Gastroesophageal sphincter (tissue), 4 donors: ENCODE data around the gene NAGLU. TPM values are rescaled to one million over a fixed set of nuclear protein-coding genes. Genes with fewer than 3 reads are reported as not detected.

Experiments
- ATAC-seq: fragments of 150-250 bp; one replicate; pipeline ENCODE4 v1.9.1; 2016; ENCODE audit warnings: mild to moderate bottlenecking, moderate library complexity
- H3K27ac ChIP-seq, 4 donors: fragments of 200-600 bp; sonication (generic) in 3 of 4; 1 replicate in 3 of 4; 2 replicates in 1 of 4; pipeline ENCODE4 v1.5.1; 2016 to 2019
- H3K27me3 ChIP-seq: fragments of 200-600 bp; sonication (generic); one replicate; pipeline ENCODE4 v1.5.1; 2019
- H3K36me3 ChIP-seq, 2 donors: fragments of 200-600 bp; sonication (generic); one replicate each; pipeline ENCODE4 v1.5.1; 2019; ENCODE audit warnings: control low read depth in 1 of 2
- H3K4me1 ChIP-seq, 3 donors: fragments of 200-600 bp; sonication (generic); 1 replicate in 2 of 3; 2 replicates in 1 of 3; pipeline ENCODE4 v1.5.1; 2016 to 2019; ENCODE audit warnings: control low read depth in 2 of 3
- H3K4me3 ChIP-seq, 2 donors: fragments of 200-600 bp; sonication (generic); one replicate each; pipeline ENCODE4 v1.5.1; 2019; ENCODE audit warnings: mild to moderate bottlenecking in 1 of 2, moderate library complexity in 1 of 2
- H3K9me3 ChIP-seq, 3 donors: fragments of 200-600 bp; sonication (generic); one replicate each; pipeline ENCODE4 v1.5.1; 2017 to 2019; ENCODE audit warnings: control low read depth in 2 of 3
- CTCF ChIP-seq, 4 experiments: fragments of 200-600 bp in 2 of 4; fragments of 450-650 bp in 2 of 4; sonication (generic) in 1 of 4; IDR thresholded peaks; one replicate each; pipeline ENCODE4 v1.5.1; 2017 to 2019; ENCODE audit warnings: antibody characterized with exemption in 4 of 4, mild to moderate bottlenecking in 2 of 4, moderate library complexity in 2 of 4
- EP300 ChIP-seq: sonication (generic); formaldehyde crosslinking; IDR thresholded peaks from one replicate; pipeline ENCODE4 v1.6.1; 2017; ENCODE audit warnings: antibody characterized with exemption, mild to moderate bottlenecking
- POLR2A ChIP-seq, 2 donors: fragments of 450-650 bp; IDR thresholded peaks; one replicate each; pipeline ENCODE4 v1.6.1; 2017; ENCODE audit warnings: antibody characterized with exemption in 2 of 2, mild to moderate bottlenecking in 2 of 2, moderate library complexity in 1 of 2
- POLR2AphosphoS5 ChIP-seq: sonication (generic); formaldehyde crosslinking; IDR thresholded peaks from one replicate; pipeline ENCODE4 v1.6.1; 2017; ENCODE audit warnings: antibody characterized with exemption
- WGBS, 2 donors: methylation state at CpG; one replicate each; pipeline ENCODE4 v1.1.5; 2018; ENCODE audit warnings: low coverage in 1 of 2; 5-methylcytosine and 5-hydroxymethylcytosine counted together
- total RNA-seq, 4 donors: library from RNA; depleted of rRNA; stranded (reverse); fragments of >200 nt; gene quantifications; one replicate each; pipeline ENCODE4 v1.1.0, GENCODE V29; 2016

NAGLU gene
- 10 to 100 TPM; 31.9 to 46.9 (median 35.7) TPM for total RNA-seq

- Histone ChIP-seq H3K27me3 (no peaks in the 10 kb centered on the region), H3K4me3 (peak within 1 kb of the TSS; percentile 29 to 83), H3K27ac (peak within 1 kb of the TSS; percentile 82 to 99 (median 95)), H3K4me1 (peaks cover 0 to 49% (median 13%) of the 10 kb centered on the region in 3 donors), H3K9me3 (no peaks in the 10 kb centered on the region), H3K36me3 (peaks cover 0 to 30% of the 10 kb centered on the region in 2 donors)
- peak; percentile 95 for ATAC-seq
- no CpG with 5 or more reads among the region's 40 CpGs for WGBS, 2 donors
- TF ChIP-seq POLR2AphosphoS5 (peak; percentile 84), POLR2A (IDR thresholded peaks at IDR 0.05) (peak in 1 of 2 donors; percentile 56), CTCF (IDR thresholded peaks at IDR 0.05) (peak in 1 of 4 experiments; percentile 2), EP300 (no peak)
Observed at GRCh38 chr17:42536048-42536371, at the start of gene NAGLU. Gene NAGLU, plus strand, starts transcription at chr17:42536241. Its CDS starts 32 bp downstream, at chr17:42536273.

DNA sequence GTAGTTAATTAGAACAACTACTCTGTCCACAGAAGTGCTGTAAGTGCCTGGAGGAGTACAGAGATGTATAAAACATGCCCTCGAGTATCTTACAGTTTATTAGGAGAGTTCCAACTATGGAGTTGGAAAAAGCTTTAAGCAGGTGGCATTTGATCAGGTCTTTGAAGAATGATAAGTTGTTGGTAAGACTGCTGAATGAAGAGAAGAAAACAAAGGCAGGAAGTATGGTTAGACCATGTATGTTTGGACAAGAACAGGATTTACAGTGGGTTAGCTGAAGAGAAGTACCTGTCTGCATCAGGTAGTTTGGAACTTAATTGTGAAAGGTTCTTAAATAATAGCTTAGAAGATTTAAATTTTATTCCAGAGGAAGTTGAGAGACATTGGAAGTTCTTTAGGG lies 48.0 kb upstream of the NAGLU start:
- H3K27me3 ChIP-seq = no peaks in the 10 kb centered on the region
- peaks cover 3 to 100% of the 10 kb centered on the region in 2 donors for H3K36me3 ChIP-seq
- no peak overlapping the region for H3K4me3 ChIP-seq
- ATAC-seq = no peak
- TF ChIP-seq EP300 (no peak), CTCF (IDR thresholded peaks at IDR 0.05) (no peak), POLR2A (IDR thresholded peaks at IDR 0.05) (no peak), POLR2AphosphoS5 (no peak)
- no peak overlapping the region for H3K27ac ChIP-seq
- WGBS, 2 donors = 100% methylated on average over 1 of the region's 1 CpG; no CpG with 5 or more reads in 1 of the 2 donors
- peaks cover 0 to 15% (median 0%) of the 10 kb centered on the region in 3 donors for H3K4me1 ChIP-seq
- H3K9me3 ChIP-seq = no peaks in the 10 kb centered on the region

- Histone ChIP-seq H3K9me3 (no peaks in the 10 kb centered on the region), H3K36me3 (peaks cover 3 to 100% of the 10 kb centered on the region in 2 donors), H3K27me3 (no peaks in the 10 kb centered on the region), H3K4me1 (no peaks in the 10 kb centered on the region), H3K27ac (no peak overlapping the region), H3K4me3 (no peak overlapping the region)
- no peak for TF ChIP-seq EP300
- no peak for TF ChIP-seq CTCF (IDR thresholded peaks at IDR 0.05)
- no peak for TF ChIP-seq POLR2A (IDR thresholded peaks at IDR 0.05)
- no peak for TF ChIP-seq POLR2AphosphoS5
- no peak for ATAC-seq
- 70 to 94% methylated on average over 2 to 3 of the region's 3 CpGs for WGBS, 2 donors
Observed at GRCh38 chr17:42493319-42493718, 42.7 kb upstream of the NAGLU start.

DNA sequence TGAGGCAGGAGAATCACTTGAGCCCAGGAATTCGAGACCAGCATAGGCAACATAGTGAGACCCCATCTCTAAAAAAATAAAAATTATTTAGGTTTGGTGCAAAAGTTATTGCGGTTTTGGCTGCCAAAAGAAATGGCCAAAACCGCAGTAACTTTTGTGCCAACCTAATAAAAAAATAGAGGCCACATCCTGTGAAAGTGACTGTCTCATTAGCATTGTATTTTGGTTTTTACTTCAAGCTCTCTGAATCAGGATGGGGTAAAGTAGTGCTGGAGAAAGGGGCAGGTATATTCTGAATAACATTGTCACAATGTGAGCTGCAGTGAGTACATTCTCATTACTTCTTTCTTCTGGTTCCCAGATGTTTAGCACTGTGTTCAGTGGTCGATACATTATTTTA lies 41.4 kb upstream of the NAGLU start:
- no peaks in the 10 kb centered on the region for H3K27me3 ChIP-seq
- no peak for ATAC-seq
- no peak overlapping the region for H3K27ac ChIP-seq
- TF ChIP-seq CTCF (IDR thresholded peaks at IDR 0.05) (no peak), POLR2AphosphoS5 (no peak), EP300 (no peak), POLR2A (IDR thresholded peaks at IDR 0.05) (no peak)
- no peak overlapping the region for H3K4me3 ChIP-seq
- H3K36me3 ChIP-seq = peaks cover 3 to 100% of the 10 kb centered on the region in 2 donors
- H3K9me3 ChIP-seq = no peaks in the 10 kb centered on the region
- no peaks in the 10 kb centered on the region for H3K4me1 ChIP-seq
- WGBS, 2 donors = 59 to 83% methylated on average over 2 to 4 of the region's 4 CpGs

DNA sequence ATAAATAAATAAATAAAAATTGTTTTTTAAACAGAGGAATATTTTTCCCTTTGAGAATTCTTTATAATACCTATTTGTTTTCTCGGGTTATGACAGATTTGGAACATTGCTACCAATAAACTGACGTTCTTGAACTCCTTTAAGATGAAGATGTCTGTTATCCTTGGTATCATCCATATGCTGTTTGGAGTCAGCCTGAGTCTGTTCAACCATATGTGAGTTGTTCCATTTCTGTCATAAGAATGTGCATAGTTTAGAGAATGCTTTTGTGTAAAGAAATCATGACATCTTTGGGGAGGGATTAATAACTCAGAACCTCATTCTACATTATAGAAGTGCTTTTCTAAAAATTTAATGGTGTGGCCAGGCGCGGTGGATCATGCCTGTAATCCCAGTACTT lies 37.2 kb upstream of the NAGLU start:
- Histone ChIP-seq H3K9me3 (no peaks in the 10 kb centered on the region), H3K27me3 (no peaks in the 10 kb centered on the region), H3K4me3 (no peak overlapping the region), H3K36me3 (peaks cover 0 to 100% of the 10 kb centered on the region in 2 donors), H3K27ac (no peak overlapping the region), H3K4me1 (no peaks in the 10 kb centered on the region)
- 58 to 88% methylated on average over 1 to 3 of the region's 4 CpGs for WGBS, 2 donors
- no peak for TF ChIP-seq POLR2AphosphoS5
- no peak for TF ChIP-seq CTCF (IDR thresholded peaks at IDR 0.05)
- TF ChIP-seq EP300 = no peak
- no peak for TF ChIP-seq POLR2A (IDR thresholded peaks at IDR 0.05)
- no peak for ATAC-seq
